ENCODE results near the gene NFKBIE. TPM values are rescaled to one million over a fixed set of nuclear protein-coding genes. Genes with fewer than 3 reads are reported as not detected.

Gene NFKBIE
- total and polyA plus RNA-seq, 2 experiments from 2014 or later, result 14.0 to 16.7 TPM

GRCh38 chr6:44229376-44230033 lies 35.8 kb downstream of the NFKBIE start:
- DNase-seq (ENCODE audit: low spot score), result no peak
- H4K20me1 ChIP-seq (ENCODE audit: insufficient read depth, poor library complexity, severe bottlenecking), result no peaks in the 10 kb centered on the region
- H2AFZ ChIP-seq, result no peak overlapping the region
- H3K36me3 ChIP-seq (replicated peaks; ENCODE audit: insufficient read depth, low read depth), result no peaks in the 10 kb centered on the region
- TF ChIP-seq CTCF (IDR thresholded peaks at IDR 0.05; ENCODE audit: poor library complexity) (no peak), EZH2phosphoT487 (IDR thresholded peaks at IDR 0.05; ENCODE audit: low read depth, severe bottlenecking, unreplicated experiment) (no peak), EZH2 (IDR thresholded peaks at IDR 0.05; ENCODE audit: borderline replicate concordance) (no peak)
- H3K4me1 ChIP-seq (ENCODE audit: insufficient read depth), result peaks cover 36% of the 10 kb centered on the region
- 96% methylated on average over 11 of the region's 11 CpGs for WGBS (ENCODE audit: low lambda C conversion rate, missing lambda C conversion rate)
- H3K4me3 ChIP-seq, result no peak overlapping the region
- H3K9me3 ChIP-seq (ENCODE audit: low read depth), result no peaks in the 10 kb centered on the region
- no peaks in the 10 kb centered on the region for H3K9me2 ChIP-seq (replicated peaks; ENCODE audit: insufficient read depth)
- H3K27ac ChIP-seq, result no peak overlapping the region
- H3K27me3 ChIP-seq, result no peaks in the 10 kb centered on the region
- no peak overlapping the region for H3K4me2 ChIP-seq
- peaks cover 5% of the 10 kb centered on the region for H3K79me2 ChIP-seq

- Histone ChIP-seq H3K4me2 (no peak overlapping the region), H3K4me3 (no peak overlapping the region), H2AFZ (no peak overlapping the region), H3K4me1 (ENCODE audit: insufficient read depth) (peaks cover 36% of the 10 kb centered on the region), H3K36me3 (replicated peaks; ENCODE audit: insufficient read depth, low read depth) (no peaks in the 10 kb centered on the region), H3K9me2 (replicated peaks; ENCODE audit: insufficient read depth) (no peaks in the 10 kb centered on the region), H3K9me3 (ENCODE audit: low read depth) (no peaks in the 10 kb centered on the region), H4K20me1 (ENCODE audit: insufficient read depth, poor library complexity, severe bottlenecking) (no peaks in the 10 kb centered on the region), H3K27me3 (no peaks in the 10 kb centered on the region), H3K79me2 (peaks cover 5% of the 10 kb centered on the region), H3K27ac (no peak overlapping the region)
- TF ChIP-seq CTCF (IDR thresholded peaks at IDR 0.05; ENCODE audit: poor library complexity), result no peak
- TF ChIP-seq EZH2 (IDR thresholded peaks at IDR 0.05; ENCODE audit: borderline replicate concordance), result no peak
- TF ChIP-seq EZH2phosphoT487 (IDR thresholded peaks at IDR 0.05; ENCODE audit: low read depth, severe bottlenecking, unreplicated experiment), result no peak
- 84% methylated on average over 5 of the region's 5 CpGs for WGBS (ENCODE audit: low lambda C conversion rate, missing lambda C conversion rate)
- no peak for DNase-seq (ENCODE audit: low spot score)
Measured at GRCh38 chr6:44228836-44229235, 36.5 kb downstream of the NFKBIE start.

- Histone ChIP-seq H3K9me3 (ENCODE audit: low read depth) (no peaks in the 10 kb centered on the region), H3K9me2 (replicated peaks; ENCODE audit: insufficient read depth) (no peaks in the 10 kb centered on the region), H3K36me3 (replicated peaks; ENCODE audit: insufficient read depth, low read depth) (no peaks in the 10 kb centered on the region), H2AFZ (no peak overlapping the region), H4K20me1 (ENCODE audit: insufficient read depth, poor library complexity, severe bottlenecking) (no peaks in the 10 kb centered on the region), H3K27ac (no peak overlapping the region), H3K4me2 (no peak overlapping the region), H3K4me3 (no peak overlapping the region), H3K79me2 (peaks cover 5% of the 10 kb centered on the region), H3K4me1 (ENCODE audit: insufficient read depth) (peaks cover 37% of the 10 kb centered on the region), H3K27me3 (no peaks in the 10 kb centered on the region)
- no peak for TF ChIP-seq EZH2phosphoT487 (IDR thresholded peaks at IDR 0.05; ENCODE audit: low read depth, severe bottlenecking, unreplicated experiment)
- TF ChIP-seq EZH2 (IDR thresholded peaks at IDR 0.05; ENCODE audit: borderline replicate concordance), result no peak
- no peak for TF ChIP-seq CTCF (IDR thresholded peaks at IDR 0.05; ENCODE audit: poor library complexity)
- DNase-seq (ENCODE audit: low spot score), result no peak
- 95% methylated on average over 7 of the region's 7 CpGs for WGBS (ENCODE audit: low lambda C conversion rate, missing lambda C conversion rate)
Measured at GRCh38 chr6:44228433-44228832, 36.9 kb downstream of the NFKBIE start.

Measured in hepatocyte (in vitro differentiated cells).